ENCODE results near the gene MED12L.

MED12L gene

DNA sequence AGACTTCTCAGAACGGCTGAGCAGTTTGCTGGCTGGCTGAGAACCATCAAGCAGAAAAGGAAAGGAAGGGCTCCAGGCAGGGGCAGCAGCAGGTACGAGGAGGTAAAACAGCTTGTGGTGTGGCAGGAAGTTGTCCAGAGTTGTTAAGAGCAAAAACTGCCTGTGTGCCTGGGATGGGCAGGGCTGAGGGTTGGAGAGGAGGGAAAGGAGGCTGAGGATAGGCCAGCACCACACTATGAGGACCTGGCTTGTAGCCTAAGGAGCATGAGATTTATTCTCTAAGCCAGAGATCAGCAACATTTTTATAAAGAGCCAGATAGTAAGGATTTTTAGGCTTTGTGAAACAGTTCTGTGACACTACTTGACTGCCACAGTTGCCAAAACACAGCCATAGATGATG lies 367.4 kb downstream of the MED12L start:
- no peak overlapping the region for H3K27ac ChIP-seq (ENCODE audit: extremely low read depth, low read depth, low read length)
- ChIA-PET POLR2A (no interaction called here), CTCF (no interaction called here)
- no peaks in the 10 kb centered on the region for H3K36me3 ChIP-seq (ENCODE audit: control insufficient read depth in 2 of 2, insufficient read depth in 1 of 2, low read length in 2 of 2)
- no peak overlapping the region for H3K4me3 ChIP-seq (ENCODE audit: low read depth, low read length)
- no peaks in the 10 kb centered on the region for H3K9me3 ChIP-seq (ENCODE audit: control insufficient read depth, insufficient read depth, low read depth, low read length)
- TF ChIP-seq ZNF24 (tag by site-specific recombination; IDR thresholded peaks at IDR 0.05), result no peak
- TF ChIP-seq ZBTB8A (tag by site-specific recombination; IDR thresholded peaks at IDR 0.05), result no peak
- no peak for TF ChIP-seq KLF7 (tag by site-specific recombination; IDR thresholded peaks at IDR 0.05; ENCODE audit: borderline replicate concordance)
- no peak for TF ChIP-seq KLF16 (tag by site-specific recombination; IDR thresholded peaks at IDR 0.05)
- no peak for TF ChIP-seq RBAK (tag by site-specific recombination; IDR thresholded peaks at IDR 0.05)
- H3K4me1 ChIP-seq (ENCODE audit: control insufficient read depth, insufficient read depth, low read length), result no peaks in the 10 kb centered on the region

DNA sequence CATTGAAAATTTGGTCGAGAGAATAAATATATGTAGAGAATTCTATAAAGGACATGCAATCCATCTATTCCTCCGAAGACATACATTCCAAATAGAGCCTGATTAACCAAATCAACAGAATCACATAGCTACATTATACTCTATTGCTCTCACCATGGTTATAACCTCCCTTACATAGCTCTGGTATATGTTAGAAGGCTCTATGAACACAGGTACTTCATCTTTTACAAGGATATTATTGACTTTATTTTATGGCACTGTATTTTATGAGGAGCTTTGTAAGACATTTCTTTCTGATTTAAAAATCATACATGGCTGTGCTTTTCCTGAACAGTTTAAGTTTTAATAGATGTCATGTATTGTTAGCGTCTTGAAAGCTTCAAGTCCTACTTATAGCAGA lies 370.6 kb downstream of the MED12L start:
- ChIA-PET POLR2A (no interaction called here), CTCF (interaction anchor here (0.6 to 1.2 kb wide), 2 partner anchors 12 to 52 kb away, joined by 4 to 8 read pairs; no protein-coding TSS in a partner anchor)
- Histone ChIP-seq H3K9me3 (ENCODE audit: control insufficient read depth, insufficient read depth, low read depth, low read length) (no peaks in the 10 kb centered on the region), H3K4me1 (ENCODE audit: control insufficient read depth, insufficient read depth, low read length) (no peaks in the 10 kb centered on the region), H3K4me3 (ENCODE audit: low read depth, low read length) (no peak overlapping the region), H3K36me3 (ENCODE audit: control insufficient read depth in 2 of 2, insufficient read depth in 1 of 2, low read length in 2 of 2) (no peaks in the 10 kb centered on the region), H3K27ac (ENCODE audit: extremely low read depth, low read depth, low read length) (no peak overlapping the region)
- TF ChIP-seq ZNF302 (tag by site-specific recombination; IDR thresholded peaks at IDR 0.05; ENCODE audit: low read depth), result no peak
- no peak for TF ChIP-seq ZNF621 (tag by site-specific recombination; IDR thresholded peaks at IDR 0.05)
- TF ChIP-seq SCRT2 (tag by site-specific recombination; IDR thresholded peaks at IDR 0.05), result no peak
- TF ChIP-seq SP2 (tag by site-specific recombination; IDR thresholded peaks at IDR 0.05), result no peak
- TF ChIP-seq, protein P1, sequence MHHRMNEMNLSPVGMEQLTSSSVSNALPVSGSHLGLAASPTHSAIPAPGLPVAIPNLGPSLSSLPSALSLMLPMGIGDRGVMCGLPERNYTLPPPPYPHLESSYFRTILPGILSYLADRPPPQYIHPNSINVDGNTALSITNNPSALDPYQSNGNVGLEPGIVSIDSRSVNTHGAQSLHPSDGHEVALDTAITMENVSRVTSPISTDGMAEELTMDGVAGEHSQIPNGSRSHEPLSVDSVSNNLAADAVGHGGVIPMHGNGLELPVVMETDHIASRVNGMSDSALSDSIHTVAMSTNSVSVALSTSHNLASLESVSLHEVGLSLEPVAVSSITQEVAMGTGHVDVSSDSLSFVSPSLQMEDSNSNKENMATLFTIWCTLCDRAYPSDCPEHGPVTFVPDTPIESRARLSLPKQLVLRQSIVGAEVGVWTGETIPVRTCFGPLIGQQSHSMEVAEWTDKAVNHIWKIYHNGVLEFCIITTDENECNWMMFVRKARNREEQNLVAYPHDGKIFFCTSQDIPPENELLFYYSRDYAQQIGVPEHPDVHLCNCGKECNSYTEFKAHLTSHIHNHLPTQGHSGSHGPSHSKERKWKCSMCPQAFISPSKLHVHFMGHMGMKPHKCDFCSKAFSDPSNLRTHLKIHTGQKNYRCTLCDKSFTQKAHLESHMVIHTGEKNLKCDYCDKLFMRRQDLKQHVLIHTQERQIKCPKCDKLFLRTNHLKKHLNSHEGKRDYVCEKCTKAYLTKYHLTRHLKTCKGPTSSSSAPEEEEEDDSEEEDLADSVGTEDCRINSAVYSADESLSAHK (tag by site-specific recombination; IDR thresholded peaks at IDR 0.05), result no peak
- no peak for TF ChIP-seq SP7 (tag by site-specific recombination; IDR thresholded peaks at IDR 0.05)
- no peak for TF ChIP-seq ZFP3 (tag by site-specific recombination; IDR thresholded peaks at IDR 0.05; ENCODE audit: low read depth)
- no peak for TF ChIP-seq ZNF624 (tag by site-specific recombination; IDR thresholded peaks at IDR 0.05)
- TF ChIP-seq WT1 (tag by site-specific recombination; IDR thresholded peaks at IDR 0.05), result no peak
- TF ChIP-seq INSM2 (tag by site-specific recombination; IDR thresholded peaks at IDR 0.05), result no peak
- no peak for TF ChIP-seq IKZF3 (tag by site-specific recombination; IDR thresholded peaks at IDR 0.05)
- TF ChIP-seq, protein P2, sequence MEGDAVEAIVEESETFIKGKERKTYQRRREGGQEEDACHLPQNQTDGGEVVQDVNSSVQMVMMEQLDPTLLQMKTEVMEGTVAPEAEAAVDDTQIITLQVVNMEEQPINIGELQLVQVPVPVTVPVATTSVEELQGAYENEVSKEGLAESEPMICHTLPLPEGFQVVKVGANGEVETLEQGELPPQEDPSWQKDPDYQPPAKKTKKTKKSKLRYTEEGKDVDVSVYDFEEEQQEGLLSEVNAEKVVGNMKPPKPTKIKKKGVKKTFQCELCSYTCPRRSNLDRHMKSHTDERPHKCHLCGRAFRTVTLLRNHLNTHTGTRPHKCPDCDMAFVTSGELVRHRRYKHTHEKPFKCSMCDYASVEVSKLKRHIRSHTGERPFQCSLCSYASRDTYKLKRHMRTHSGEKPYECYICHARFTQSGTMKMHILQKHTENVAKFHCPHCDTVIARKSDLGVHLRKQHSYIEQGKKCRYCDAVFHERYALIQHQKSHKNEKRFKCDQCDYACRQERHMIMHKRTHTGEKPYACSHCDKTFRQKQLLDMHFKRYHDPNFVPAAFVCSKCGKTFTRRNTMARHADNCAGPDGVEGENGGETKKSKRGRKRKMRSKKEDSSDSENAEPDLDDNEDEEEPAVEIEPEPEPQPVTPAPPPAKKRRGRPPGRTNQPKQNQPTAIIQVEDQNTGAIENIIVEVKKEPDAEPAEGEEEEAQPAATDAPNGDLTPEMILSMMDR (tag by site-specific recombination; IDR thresholded peaks at IDR 0.05), result no peak
- no peak for TF ChIP-seq ZBTB1 (tag by site-specific recombination; IDR thresholded peaks at IDR 0.05)

DNA sequence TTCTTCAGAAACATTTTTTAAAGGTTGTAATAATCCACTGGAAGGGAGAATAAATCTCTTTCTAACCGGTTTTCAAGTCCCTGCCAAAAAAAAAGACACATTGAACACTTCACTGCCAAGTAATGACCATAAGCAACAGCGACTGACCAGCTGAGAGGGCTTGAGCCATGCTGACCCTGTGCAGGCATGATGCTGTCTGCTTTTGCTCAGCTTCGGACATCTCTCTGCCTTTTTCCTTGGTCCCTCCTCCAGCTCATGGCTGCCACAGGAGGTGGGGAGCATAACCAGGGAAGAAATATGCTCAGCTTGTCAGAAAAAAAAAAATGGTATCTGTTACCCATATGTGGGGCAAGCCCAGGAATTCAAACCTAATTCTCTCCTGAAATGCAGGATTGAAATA lies 373.9 kb downstream of the MED12L start:
- TF ChIP-seq GFI1B (tag by site-specific recombination; IDR thresholded peaks at IDR 0.05), result no peak
- TF ChIP-seq ZNF214 (tag by site-specific recombination; IDR thresholded peaks at IDR 0.05; ENCODE audit: borderline replicate concordance), result no peak
- no peak for TF ChIP-seq ZNF302 (tag by site-specific recombination; IDR thresholded peaks at IDR 0.05; ENCODE audit: low read depth)
- no peak for TF ChIP-seq ZNF626 (tag by site-specific recombination; IDR thresholded peaks at IDR 0.05)
- no peak for TF ChIP-seq ZNF292 (tag by site-specific recombination; IDR thresholded peaks at IDR 0.05; ENCODE audit: borderline replicate concordance, low read depth)
- no peak for TF ChIP-seq ZNF610 (tag by site-specific recombination; IDR thresholded peaks at IDR 0.05; ENCODE audit: borderline replicate concordance)
- TF ChIP-seq ZNF501 (tag by site-specific recombination; IDR thresholded peaks at IDR 0.05), result no peak
- TF ChIP-seq ZNF248 (tag by site-specific recombination; IDR thresholded peaks at IDR 0.05), result no peak
- no peak for TF ChIP-seq ZNF266 (tag by site-specific recombination; IDR thresholded peaks at IDR 0.05; ENCODE audit: low read depth)
- TF ChIP-seq, protein P3, sequence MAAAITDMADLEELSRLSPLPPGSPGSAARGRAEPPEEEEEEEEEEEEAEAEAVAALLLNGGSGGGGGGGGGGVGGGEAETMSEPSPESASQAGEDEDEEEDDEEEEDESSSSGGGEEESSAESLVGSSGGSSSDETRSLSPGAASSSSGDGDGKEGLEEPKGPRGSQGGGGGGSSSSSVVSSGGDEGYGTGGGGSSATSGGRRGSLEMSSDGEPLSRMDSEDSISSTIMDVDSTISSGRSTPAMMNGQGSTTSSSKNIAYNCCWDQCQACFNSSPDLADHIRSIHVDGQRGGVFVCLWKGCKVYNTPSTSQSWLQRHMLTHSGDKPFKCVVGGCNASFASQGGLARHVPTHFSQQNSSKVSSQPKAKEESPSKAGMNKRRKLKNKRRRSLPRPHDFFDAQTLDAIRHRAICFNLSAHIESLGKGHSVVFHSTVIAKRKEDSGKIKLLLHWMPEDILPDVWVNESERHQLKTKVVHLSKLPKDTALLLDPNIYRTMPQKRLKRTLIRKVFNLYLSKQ (tag by site-specific recombination; IDR thresholded peaks at IDR 0.05; ENCODE audit: borderline replicate concordance), result no peak
- POLR2A ChIA-PET, result no interaction called here
- no peaks in the 10 kb centered on the region for H3K9me3 ChIP-seq (ENCODE audit: control insufficient read depth, insufficient read depth, low read depth, low read length)
- H3K4me1 ChIP-seq (ENCODE audit: control insufficient read depth, insufficient read depth, low read length), result no peaks in the 10 kb centered on the region
- CTCF ChIA-PET, result interaction anchor here (0.7 to 0.8 kb wide), 2 partner anchors 9 to 751 kb away, joined by 3 to 4 read pairs; no protein-coding TSS in a partner anchor
- no peak overlapping the region for H3K27ac ChIP-seq (ENCODE audit: extremely low read depth, low read depth, low read length)
- no peak overlapping the region for H3K4me3 ChIP-seq (ENCODE audit: low read depth, low read length)
- H3K36me3 ChIP-seq (ENCODE audit: control insufficient read depth in 2 of 2, insufficient read depth in 1 of 2, low read length in 2 of 2), result no peaks in the 10 kb centered on the region

All from HEK293 (cell line).